GF-D8 (cell line): ENCODE data around the gene MICALL2.

Source experiments
- DNase-seq: peaks from one replicate; lab custom pipeline; 2025; lab: John Stamatoyannopoulos, UW

Gene MICALL2

GRCh38 chr7:1413936-1414639 is 45.2 kb downstream of the MICALL2 start:
- no peak for DNase-seq

DNA sequence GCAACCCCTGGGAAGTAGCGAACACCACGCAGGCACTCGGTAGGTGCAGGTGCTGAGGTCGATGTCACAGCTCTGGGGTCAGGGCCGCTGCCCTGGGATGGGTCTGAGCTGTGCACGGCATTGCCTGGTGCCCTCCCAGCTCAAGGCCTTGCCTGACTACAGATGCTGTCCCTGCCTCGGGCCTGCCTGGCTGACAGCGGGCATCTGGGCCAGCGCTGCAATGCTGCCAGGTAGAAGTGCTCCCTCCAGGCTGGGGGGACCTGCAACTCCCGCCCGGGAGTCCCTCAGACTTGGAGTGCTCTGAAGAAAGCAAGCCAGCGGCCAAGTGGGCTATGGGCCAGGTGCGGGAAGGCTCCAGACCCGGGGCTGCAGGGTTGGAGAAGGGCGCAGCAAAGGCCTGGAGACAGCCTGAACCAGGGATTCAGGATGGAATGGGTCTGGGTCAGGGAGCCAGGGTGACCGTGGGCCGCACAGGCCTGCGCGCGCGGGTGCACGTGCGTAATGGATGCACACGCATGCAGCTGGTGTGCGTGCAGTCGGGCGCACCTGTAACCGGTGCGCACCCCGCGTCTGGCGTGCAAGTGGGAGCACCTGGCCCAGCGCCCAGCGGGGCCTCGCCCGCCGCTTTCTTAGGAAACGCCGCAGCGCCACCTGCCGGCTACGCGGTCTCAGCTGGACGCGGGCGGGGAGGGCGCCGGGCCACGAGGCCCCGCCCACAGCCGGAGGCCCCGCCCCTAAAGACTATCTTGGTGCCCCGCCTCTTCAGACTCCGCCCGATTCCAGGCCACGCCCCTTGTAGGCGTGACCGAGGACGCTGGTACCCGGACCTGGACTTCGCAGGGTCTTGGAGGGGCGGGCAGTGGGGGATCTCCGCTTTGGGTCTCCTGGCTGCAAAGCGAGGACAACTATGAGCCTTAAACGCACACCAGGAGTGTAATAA is 46.7 kb downstream of the MICALL2 start:
- DNase-seq = peak; percentile 37

- no peak for DNase-seq
These were observed 47.9 kb downstream of the MICALL2 start for GRCh38 chr7:1411414-1411813.

GRCh38 chr7:1410992-1411391 is 48.3 kb downstream of the MICALL2 start:
- DNase-seq = no peak

- no peak for DNase-seq
These were observed 49.7 kb downstream of the MICALL2 start for GRCh38 chr7:1409555-1409954.

- DNase-seq = no peak
These were observed 50.8 kb downstream of the MICALL2 start for GRCh38 chr7:1408466-1408865.

DNA sequence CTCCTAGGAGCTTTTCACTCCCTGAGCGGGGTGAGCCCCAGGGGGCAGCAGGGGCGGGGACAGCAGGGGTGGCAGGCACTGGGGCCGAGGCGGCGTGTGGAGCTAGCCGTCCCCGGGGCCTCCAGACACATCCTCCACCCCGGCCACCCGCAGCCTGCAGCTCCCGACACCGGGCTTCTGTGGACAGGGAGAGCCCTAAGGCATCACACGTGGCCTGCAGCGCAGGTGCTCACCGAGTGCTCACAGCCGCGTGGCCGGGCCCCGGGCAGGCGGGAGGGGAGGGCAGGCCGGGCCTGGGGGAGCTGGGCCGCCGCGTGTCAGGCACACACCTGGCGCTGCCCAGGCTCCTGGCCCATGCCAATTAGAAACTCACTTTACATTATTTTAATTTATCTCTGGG is 51.4 kb downstream of the MICALL2 start:
- no peak for DNase-seq

GRCh38 chr7:1404898-1405548 is 54.2 kb downstream of the MICALL2 start:
- no peak for DNase-seq

DNA sequence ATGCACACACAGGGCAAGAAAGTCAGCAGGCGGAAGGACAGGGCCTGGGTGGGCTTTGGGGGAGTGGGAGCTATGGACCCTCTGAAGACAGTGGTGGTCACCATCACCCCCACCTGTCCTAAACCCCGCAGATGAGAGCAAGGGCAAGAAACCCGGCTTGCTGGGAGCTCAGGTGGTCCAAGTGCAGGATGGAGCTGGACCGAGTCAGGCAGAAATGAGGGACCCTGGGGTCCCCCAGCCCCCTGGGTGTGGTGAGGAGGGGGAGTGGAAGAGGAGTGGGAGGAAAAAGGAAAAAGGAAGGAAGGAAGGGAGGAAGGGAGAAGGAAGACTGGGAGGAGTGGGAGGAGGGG is 54.8 kb downstream of the MICALL2 start:
- no peak for DNase-seq

GRCh38 chr7:1403638-1404459 is 55.4 kb downstream of the MICALL2 start:
- no peak for DNase-seq

- no peak for DNase-seq
These were observed 56.3 kb downstream of the MICALL2 start for GRCh38 chr7:1402791-1403637.

DNA sequence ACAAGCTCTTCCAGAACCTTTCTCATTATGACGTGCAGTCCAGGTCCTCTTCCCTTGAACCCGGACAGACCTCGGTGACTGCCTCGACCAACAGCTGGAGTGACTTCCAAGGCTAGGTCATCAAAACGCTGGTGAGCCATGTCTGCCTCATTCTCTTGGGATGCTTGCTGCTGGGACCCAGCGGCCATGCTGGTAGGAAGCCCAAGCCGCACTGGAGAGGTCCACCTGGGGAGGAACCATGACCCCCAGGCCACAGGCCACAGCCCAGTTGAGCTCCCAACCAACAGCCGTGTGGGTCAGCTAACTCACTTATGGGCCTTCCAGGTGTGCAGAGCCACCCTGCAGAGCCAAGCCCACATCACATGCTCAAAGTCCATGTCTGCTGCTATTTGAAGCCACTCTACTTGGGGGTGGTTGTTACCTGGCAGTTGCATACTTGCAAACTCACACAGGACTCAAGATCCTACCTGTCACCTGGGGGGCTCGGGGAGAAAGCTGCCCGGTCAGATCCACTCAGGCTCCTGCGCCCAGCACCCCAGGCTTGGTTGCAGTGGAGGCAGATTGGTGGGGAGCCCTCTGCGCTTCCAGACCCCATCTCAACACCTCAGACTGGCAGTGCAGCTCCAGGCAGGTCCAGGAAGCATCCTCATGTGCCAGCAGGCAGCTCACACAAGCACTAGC is 57.0 kb downstream of the MICALL2 start:
- no peak for DNase-seq

- DNase-seq = no peak
These were observed 58.3 kb downstream of the MICALL2 start for GRCh38 chr7:1401011-1401410.

- DNase-seq = no peak
These were observed 58.9 kb downstream of the MICALL2 start for GRCh38 chr7:1400371-1400770.

GRCh38 chr7:1397491-1398327 is 61.6 kb downstream of the MICALL2 start:
- no peak for DNase-seq

DNA sequence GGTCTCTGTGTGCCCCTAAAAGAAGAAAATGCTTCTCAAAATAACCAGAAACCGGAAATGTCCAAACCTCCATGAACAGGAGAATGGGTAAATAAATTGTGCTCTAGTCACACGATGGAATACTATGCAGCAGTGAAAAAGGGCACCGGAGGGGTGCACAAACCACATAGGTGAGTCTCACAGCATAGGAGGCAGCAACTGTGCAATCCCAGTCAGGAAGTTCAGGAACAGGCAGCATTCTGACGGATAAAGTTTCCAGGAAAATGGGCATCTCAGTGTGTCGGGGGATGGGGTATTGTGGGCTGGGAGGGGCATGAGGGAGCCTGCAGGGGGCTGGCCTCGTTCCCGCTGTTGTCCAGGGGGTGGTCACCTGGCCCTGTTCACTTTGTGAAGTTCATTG is 63.1 kb downstream of the MICALL2 start:
- DNase-seq = no peak

GRCh38 chr7:1395211-1396070 is 63.8 kb downstream of the MICALL2 start:
- no peak for DNase-seq

DNA sequence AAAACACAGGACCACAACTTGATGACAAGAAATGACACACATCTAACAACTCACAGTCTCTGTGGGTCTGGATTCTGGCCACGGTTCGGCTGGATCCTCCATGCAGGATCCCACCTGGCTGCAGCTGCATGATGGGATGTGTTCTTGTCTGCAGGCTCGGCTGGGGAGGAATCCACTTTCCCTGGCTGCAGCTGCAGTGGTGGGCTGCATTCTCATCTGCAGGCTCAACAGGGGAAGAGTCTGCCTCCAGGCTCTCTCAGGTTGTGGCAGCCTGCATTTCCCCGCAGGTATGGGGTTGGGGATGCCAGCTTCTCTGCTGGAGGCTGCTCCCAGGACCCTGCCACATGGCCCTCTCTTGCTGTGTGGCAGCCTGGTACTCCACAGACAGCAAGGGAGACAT is 64.9 kb downstream of the MICALL2 start:
- DNase-seq = no peak

DNA sequence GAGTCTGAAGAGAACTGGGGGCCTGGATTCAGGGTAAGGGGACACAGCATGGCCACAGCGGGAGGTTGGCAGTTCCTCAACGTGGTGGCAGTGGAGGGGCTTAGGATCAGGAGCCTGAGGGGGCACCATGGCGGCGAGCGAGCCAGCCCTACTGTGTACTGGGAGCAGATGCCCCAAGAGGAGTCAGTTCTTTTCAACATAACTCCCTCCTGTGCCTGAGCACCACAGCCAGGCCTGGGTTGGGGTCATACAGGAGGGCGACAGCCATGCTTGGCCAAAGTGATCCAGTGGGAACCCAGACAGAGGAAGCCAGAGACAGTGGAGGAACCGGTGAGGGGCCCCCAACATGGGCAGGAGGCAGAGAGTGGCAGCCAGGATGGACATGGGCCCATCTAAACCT is 65.8 kb downstream of the MICALL2 start:
- no peak for DNase-seq
